GM12874 (cell line): ENCODE results near the gene EPB42.

Experiments
- CTCF ChIP-seq: IDR thresholded peaks from 2 replicates; pipeline ENCODE4 v1.5.1; 2011; ENCODE audit warnings: low read depth, mild to moderate bottlenecking, control low read depth, low read length, moderate library complexity; ENCODE audit not compliant: insufficient read depth

Gene EPB42

GRCh38 chr15:43165801-43166325 lies 55.0 kb downstream of the EPB42 start:
- TF ChIP-seq CTCF: no peak

GRCh38 chr15:43153269-43153668 lies 67.5 kb downstream of the EPB42 start:
- no peak for TF ChIP-seq CTCF

- TF ChIP-seq CTCF: no peak
These were observed 69.1 kb downstream of the EPB42 start for GRCh38 chr15:43151688-43152087.

- no peak for TF ChIP-seq CTCF
These were observed 70.5 kb downstream of the EPB42 start for GRCh38 chr15:43150191-43150929.
